MV-4-11 (cell line): ENCODE results near the gene NPTX2.

Source experiments
- DNase-seq: peaks from one replicate; lab custom pipeline; 2025; lab: John Stamatoyannopoulos, UW

The NPTX2 gene

DNA sequence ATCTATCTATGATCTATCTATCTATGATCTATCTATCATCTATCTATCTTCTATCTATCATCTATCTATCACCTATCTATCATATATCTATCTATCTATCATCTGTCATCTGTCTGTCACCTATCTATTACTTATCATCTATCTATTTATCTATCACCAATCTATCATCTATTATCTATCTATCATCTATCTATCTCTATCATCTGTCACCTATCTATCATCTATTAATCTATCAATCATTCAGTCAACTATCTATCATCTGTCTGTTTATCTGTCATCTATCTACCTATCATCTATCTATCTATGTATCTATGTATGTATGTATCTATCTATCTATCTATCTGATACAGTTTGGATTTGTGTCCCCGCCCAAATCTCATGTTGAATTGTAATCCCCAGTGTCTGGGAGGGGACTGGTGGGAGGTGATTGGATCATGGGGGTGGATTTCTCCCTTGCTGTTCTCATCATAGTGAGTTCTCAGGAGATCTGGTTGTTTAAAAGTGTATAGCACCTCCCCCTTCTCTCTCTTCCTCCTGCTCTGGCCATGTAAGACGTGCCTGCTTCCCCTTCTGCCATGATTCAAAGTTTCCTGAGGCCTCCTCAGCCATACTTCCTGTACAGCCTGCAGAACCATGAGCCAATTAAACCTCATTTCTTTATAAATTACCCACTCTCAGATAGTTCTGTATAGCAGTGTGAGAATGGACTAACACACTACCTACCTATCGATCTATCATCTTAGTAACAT, 37.6 kb downstream of the NPTX2 start:
- DNase-seq = no peak

GRCh38 chr7:98655611-98656010, 38.5 kb downstream of the NPTX2 start:
- no peak for DNase-seq

GRCh38 chr7:98656899-98657298, 39.8 kb downstream of the NPTX2 start:
- no peak for DNase-seq

GRCh38 chr7:98657736-98658135, 40.7 kb downstream of the NPTX2 start:
- DNase-seq = no peak

DNA sequence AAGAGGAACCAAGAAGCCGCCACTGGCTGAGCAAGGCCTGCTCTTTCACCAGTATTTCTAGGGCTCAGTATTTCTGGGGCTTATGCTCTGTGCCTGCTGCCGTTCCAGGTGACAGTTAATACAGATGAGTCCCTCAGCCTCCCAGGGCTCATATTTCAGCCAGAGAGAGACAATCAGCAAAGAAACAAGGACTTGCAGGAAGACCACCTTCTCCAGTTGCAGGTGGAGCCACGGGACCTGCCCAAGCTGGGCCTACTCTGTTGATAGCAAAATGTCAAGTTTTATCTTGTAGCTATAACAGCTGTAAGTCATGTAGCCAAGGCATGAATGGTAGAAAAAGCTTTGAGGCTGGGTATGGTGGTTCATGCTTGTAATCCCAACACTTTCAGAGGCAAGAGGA, 42.7 kb downstream of the NPTX2 start:
- no peak for DNase-seq

GRCh38 chr7:98661607-98662006, 44.5 kb downstream of the NPTX2 start:
- no peak for DNase-seq

GRCh38 chr7:98662289-98662688, 45.2 kb downstream of the NPTX2 start:
- DNase-seq = no peak

DNA sequence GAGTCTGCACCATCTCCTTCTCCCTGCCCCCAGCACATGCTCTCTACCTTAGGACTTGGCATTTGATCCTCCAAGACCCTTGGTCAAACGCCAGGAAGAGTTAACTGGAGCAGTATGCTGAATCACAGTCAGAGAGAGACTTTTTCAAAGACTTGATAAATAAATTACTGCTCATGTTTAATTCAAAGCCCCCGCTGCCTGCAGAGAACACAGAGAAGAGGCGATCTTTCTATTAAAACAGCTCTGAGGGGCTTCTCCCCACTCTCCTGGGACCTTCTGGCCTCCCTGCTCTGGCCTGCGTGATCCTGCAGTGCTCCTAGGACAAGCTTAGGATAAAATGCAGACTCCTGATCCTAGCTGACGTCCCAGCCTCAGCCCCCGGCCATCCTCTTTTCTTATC, 47.8 kb downstream of the NPTX2 start:
- DNase-seq = no peak

DNA sequence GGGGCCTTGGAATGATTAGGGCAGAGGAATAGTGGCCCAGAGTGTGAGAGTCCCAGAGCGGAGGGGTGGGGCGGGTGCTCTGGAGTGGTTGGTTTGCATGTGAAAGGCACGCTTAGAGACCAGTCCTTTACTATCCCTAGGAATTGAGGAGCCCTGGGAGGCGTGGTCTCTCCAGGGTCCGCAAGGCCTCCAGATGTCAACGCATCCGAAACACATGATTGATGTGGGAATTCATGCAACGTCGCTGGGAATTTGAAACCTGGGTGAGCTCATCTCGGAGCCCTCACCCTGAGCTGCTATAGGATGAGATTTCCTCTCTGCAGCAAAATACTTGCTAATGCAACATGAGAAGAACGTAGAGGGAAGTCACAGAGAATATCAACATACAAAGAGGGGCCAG, 51.2 kb downstream of the NPTX2 start:
- DNase-seq = no peak

- no peak for DNase-seq
Measured at GRCh38 chr7:98669329-98670000, 52.4 kb downstream of the NPTX2 start.

DNA sequence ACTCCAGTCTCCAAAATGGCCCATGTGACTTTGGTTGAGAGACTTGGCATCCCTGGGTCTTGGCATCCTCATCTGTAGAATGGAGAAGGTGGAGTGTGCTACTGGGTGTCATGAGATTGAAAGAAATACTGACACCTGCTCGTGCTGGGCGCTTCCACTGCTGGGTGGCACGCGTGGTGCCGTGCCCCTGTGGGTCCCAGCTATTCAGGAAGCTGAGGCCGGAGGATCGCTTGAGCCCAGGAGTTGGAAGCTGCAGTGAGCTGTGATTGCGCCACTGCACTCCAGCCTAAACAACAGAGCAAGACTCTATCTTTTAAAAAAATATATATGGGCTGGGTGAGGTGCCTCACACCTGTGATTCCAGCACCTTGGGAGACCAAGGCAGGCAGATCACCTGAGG, 53.1 kb downstream of the NPTX2 start:
- no peak for DNase-seq

DNA sequence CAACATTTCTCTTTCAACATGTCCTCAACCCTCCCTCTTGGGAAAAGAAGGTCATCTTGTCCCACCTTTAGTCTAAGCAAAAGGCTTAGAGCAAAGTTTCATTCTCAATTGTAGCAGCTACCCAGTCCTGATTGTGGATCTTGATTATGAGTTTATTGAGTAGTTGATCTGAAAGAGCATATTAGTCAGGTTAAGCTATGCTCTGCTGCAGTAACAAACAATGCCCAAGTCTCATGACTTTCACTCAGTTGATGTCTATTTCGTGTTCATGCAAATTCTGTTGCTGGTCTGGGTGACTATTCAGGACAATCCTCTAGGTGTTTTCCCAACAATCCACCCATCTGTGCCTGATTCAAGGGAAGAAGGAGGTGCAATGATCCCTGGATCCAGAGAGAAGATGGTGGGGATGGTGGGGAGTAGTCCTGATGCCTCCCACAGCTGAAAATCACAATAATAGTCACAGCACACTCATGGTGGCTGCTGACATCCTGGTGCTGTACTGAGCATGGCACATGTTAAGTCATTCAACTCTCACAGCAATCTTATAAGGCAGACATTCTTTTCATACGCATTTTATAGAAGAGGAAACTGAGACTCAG, 54.7 kb downstream of the NPTX2 start:
- DNase-seq = no peak

DNA sequence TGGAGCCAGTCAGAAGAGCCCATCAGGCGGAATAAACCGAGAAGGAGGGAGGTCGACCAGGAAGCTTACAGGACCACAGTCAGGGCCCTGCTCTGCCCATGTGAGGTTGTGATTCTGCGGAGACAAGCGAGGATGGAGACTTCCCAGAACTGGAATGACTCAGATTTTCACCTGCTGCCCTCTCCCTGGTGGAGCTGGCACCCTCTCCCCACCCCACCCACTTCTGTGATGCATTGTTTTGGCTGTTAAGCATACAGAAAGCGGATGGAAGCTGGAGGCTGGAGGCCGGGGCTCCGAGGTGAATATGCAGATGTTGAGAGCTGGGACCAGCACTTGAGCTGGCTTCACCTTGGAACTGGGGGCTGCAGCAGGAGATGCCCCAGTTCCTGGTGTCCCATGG, 57.4 kb downstream of the NPTX2 start:
- DNase-seq = no peak

DNA sequence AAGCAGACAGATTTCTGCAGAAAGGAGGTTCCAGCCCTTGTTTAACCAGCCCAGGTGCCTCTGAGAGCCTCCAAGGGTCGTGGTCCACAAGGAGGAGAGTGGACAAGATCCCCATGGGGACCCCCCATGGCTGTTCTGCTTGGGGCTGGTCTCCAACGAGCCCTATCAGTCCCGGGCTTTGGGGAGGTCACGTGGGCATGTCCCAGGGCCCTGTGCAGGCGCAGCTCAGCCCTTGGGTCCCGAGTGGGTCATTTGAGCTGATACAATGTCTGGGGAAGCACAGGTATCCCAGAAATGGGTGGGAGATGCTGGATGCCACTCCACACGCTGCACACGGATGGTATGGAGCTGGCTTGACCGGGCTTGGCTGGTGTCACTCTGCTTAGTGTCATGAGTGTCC, 57.8 kb downstream of the NPTX2 start:
- no peak for DNase-seq

GRCh38 chr7:98678215-98678614, 61.1 kb downstream of the NPTX2 start:
- no peak for DNase-seq
